Hepatocyte (in vitro differentiated cells): ENCODE data around the gene PPM1H.

Experiments used
- EZH2phosphoT487 ChIP-seq: fragments of 200-600 bp; sonication (generic); IDR thresholded peaks from one replicate; pipeline ENCODE4 v1.6.1; 2018; ENCODE audit warnings: antibody characterized with exemption, mild to moderate bottlenecking, low read depth, moderate library complexity; ENCODE audit not compliant: unreplicated experiment, severe bottlenecking
- TF ChIP-seq, protein P1 (sequence below): fragments of 200-600 bp; sonication (generic); IDR thresholded peaks from 2 replicates; pipeline ENCODE4 v1.5.1; 2016; ENCODE audit warnings: antibody characterized with exemption, mild to moderate bottlenecking; ENCODE audit not compliant: poor library complexity

GRCh38 chr12:62657363-62657632 lies 277.7 kb downstream of the PPM1H start:
- TF ChIP-seq, protein P1, sequence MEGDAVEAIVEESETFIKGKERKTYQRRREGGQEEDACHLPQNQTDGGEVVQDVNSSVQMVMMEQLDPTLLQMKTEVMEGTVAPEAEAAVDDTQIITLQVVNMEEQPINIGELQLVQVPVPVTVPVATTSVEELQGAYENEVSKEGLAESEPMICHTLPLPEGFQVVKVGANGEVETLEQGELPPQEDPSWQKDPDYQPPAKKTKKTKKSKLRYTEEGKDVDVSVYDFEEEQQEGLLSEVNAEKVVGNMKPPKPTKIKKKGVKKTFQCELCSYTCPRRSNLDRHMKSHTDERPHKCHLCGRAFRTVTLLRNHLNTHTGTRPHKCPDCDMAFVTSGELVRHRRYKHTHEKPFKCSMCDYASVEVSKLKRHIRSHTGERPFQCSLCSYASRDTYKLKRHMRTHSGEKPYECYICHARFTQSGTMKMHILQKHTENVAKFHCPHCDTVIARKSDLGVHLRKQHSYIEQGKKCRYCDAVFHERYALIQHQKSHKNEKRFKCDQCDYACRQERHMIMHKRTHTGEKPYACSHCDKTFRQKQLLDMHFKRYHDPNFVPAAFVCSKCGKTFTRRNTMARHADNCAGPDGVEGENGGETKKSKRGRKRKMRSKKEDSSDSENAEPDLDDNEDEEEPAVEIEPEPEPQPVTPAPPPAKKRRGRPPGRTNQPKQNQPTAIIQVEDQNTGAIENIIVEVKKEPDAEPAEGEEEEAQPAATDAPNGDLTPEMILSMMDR, result no peak
- TF ChIP-seq EZH2phosphoT487, result no peak
